ENCODE measurements around the gene YBX1.

The YBX1 gene

DNA sequence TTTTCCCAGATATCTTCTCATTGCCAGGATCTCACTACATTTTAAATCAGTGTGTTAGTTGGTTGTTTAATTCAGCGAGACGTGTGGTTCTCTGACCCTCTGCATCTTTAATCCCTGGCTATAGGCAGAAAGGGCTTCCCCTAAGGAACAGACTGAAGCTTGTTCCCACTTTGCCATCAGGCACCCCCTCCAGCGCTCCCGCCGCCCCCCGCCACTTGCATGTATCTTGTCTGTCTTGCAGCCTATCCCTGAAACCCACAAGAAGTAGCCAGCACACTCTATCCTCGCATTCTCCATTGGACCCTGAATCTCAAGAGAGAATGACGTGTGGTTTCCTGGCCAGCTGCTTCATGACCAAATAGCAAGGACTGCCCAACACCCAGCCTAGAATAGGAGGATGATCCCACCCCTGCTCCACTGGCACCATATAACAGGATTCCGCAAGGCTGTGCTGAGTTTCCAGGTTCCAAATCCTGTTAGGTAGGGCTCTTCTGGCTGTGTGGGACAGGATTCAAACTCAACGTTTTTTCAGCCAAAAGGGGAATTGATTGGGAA, 50.0 kb downstream of the YBX1 start:
- no peak for DNase-seq
- H3K18ac ChIP-seq (ENCODE audit: low read length) = no peak overlapping the region

GRCh38 chr1:42733415-42734200, 51.4 kb downstream of the YBX1 start:
- no peak overlapping the region for H2BK5ac ChIP-seq (ENCODE audit: low read length)
- no peak overlapping the region for H3K18ac ChIP-seq (ENCODE audit: low read length)
- H2BK120ac ChIP-seq (ENCODE audit: low read depth, low read length) = no peak overlapping the region
- H3K9ac ChIP-seq (ENCODE audit: low read length) = no peak overlapping the region
- H3K4me2 ChIP-seq (ENCODE audit: low read length) = no peak overlapping the region
- no peak overlapping the region for H3K27ac ChIP-seq (ENCODE audit: low read depth, low read length)
- DNase-seq = no peak
- no peaks in the 10 kb centered on the region for H3K36me3 ChIP-seq (ENCODE audit: control insufficient read depth, insufficient read depth, low read length)
- H3K56ac ChIP-seq (ENCODE audit: low read length) = no peak overlapping the region
- H3K4me3 ChIP-seq (ENCODE audit: low read length) = no peak overlapping the region
- H3K27me3 ChIP-seq (ENCODE audit: insufficient read depth, low read length, poor library complexity) = no peaks in the 10 kb centered on the region
- H3K79me1 ChIP-seq (ENCODE audit: low read length) = no peaks in the 10 kb centered on the region
- H2AK5ac ChIP-seq (ENCODE audit: low read length) = no peak overlapping the region
- H4K8ac ChIP-seq (ENCODE audit: low read depth, low read length) = no peak overlapping the region
- no peak overlapping the region for H3K23ac ChIP-seq (ENCODE audit: low read length)
- H3K4me1 ChIP-seq (ENCODE audit: control insufficient read depth, low read depth, low read length) = no peaks in the 10 kb centered on the region
- no CpG with 5 or more reads among the region's 12 CpGs for WGBS (ENCODE audit: extremely low coverage, insufficient coverage, low lambda C conversion rate)
- no peak overlapping the region for H3K4ac ChIP-seq (ENCODE audit: low read depth, low read length)
- no peak overlapping the region for H2BK15ac ChIP-seq (replicated peaks; ENCODE audit: low read depth)
- H4K5ac ChIP-seq (ENCODE audit: low read length) = no peak overlapping the region
- H3K79me2 ChIP-seq (ENCODE audit: control insufficient read depth, insufficient read depth, low read length) = no peaks in the 10 kb centered on the region

More for the DNA sequence above, 50.0 kb downstream of the YBX1 start:
- H4K8ac ChIP-seq (ENCODE audit: low read depth, low read length) = no peak overlapping the region
- no peaks in the 10 kb centered on the region for H3K27me3 ChIP-seq (ENCODE audit: insufficient read depth, low read length, poor library complexity)
- H3K79me1 ChIP-seq (ENCODE audit: low read length) = no peaks in the 10 kb centered on the region
- H2BK120ac ChIP-seq (ENCODE audit: low read depth, low read length) = no peak overlapping the region
- no peak overlapping the region for H3K9ac ChIP-seq (ENCODE audit: low read length)
- H2BK15ac ChIP-seq (replicated peaks; ENCODE audit: low read depth) = no peak overlapping the region
- H3K23ac ChIP-seq (ENCODE audit: low read length) = no peak overlapping the region
- no peak overlapping the region for H4K5ac ChIP-seq (ENCODE audit: low read length)
- H3K27ac ChIP-seq (ENCODE audit: low read depth, low read length) = no peak overlapping the region
- H3K4me2 ChIP-seq (ENCODE audit: low read length) = no peak overlapping the region
- H2AK5ac ChIP-seq (ENCODE audit: low read length) = no peak overlapping the region
- WGBS (ENCODE audit: extremely low coverage, insufficient coverage, low lambda C conversion rate) = no CpG with 5 or more reads among the region's 10 CpGs
- no peaks in the 10 kb centered on the region for H3K4me1 ChIP-seq (ENCODE audit: control insufficient read depth, low read depth, low read length)
- H2BK5ac ChIP-seq (ENCODE audit: low read length) = no peak overlapping the region
- no peak overlapping the region for H3K4ac ChIP-seq (ENCODE audit: low read depth, low read length)
- no peaks in the 10 kb centered on the region for H3K36me3 ChIP-seq (ENCODE audit: control insufficient read depth, insufficient read depth, low read length)
- no peak overlapping the region for H3K56ac ChIP-seq (ENCODE audit: low read length)
- no peaks in the 10 kb centered on the region for H3K79me2 ChIP-seq (ENCODE audit: control insufficient read depth, insufficient read depth, low read length)
- no peak overlapping the region for H3K4me3 ChIP-seq (ENCODE audit: low read length)

- Histone ChIP-seq H4K5ac (ENCODE audit: low read length) (no peak overlapping the region), H3K18ac (ENCODE audit: low read length) (no peak overlapping the region), H3K4ac (ENCODE audit: low read depth, low read length) (no peak overlapping the region), H3K27me3 (ENCODE audit: insufficient read depth, low read length, poor library complexity) (no peaks in the 10 kb centered on the region), H3K23ac (ENCODE audit: low read length) (no peak overlapping the region), H2AK5ac (ENCODE audit: low read length) (no peak overlapping the region), H3K36me3 (ENCODE audit: control insufficient read depth, insufficient read depth, low read length) (no peaks in the 10 kb centered on the region), H3K9ac (ENCODE audit: low read length) (no peak overlapping the region), H3K4me1 (ENCODE audit: control insufficient read depth, low read depth, low read length) (no peaks in the 10 kb centered on the region), H4K8ac (ENCODE audit: low read depth, low read length) (no peak overlapping the region), H3K4me3 (ENCODE audit: low read length) (no peak overlapping the region), H2BK120ac (ENCODE audit: low read depth, low read length) (no peak overlapping the region), H3K79me1 (ENCODE audit: low read length) (no peaks in the 10 kb centered on the region), H3K27ac (ENCODE audit: low read depth, low read length) (no peak overlapping the region), H3K56ac (ENCODE audit: low read length) (no peak overlapping the region), H3K79me2 (ENCODE audit: control insufficient read depth, insufficient read depth, low read length) (no peaks in the 10 kb centered on the region), H2BK5ac (ENCODE audit: low read length) (no peak overlapping the region), H2BK15ac (replicated peaks; ENCODE audit: low read depth) (no peak overlapping the region), H3K4me2 (ENCODE audit: low read length) (no peak overlapping the region)
- no CpG with 5 or more reads among the region's 7 CpGs for WGBS (ENCODE audit: extremely low coverage, insufficient coverage, low lambda C conversion rate)
- peak; percentile 57 for DNase-seq
These were observed 52.2 kb downstream of the YBX1 start for GRCh38 chr1:42734201-42735035.

- H2AK5ac ChIP-seq (ENCODE audit: low read length) = no peak overlapping the region
- H3K27me3 ChIP-seq (ENCODE audit: insufficient read depth, low read length, poor library complexity) = no peaks in the 10 kb centered on the region
- no peaks in the 10 kb centered on the region for H3K79me2 ChIP-seq (ENCODE audit: control insufficient read depth, insufficient read depth, low read length)
- H2BK120ac ChIP-seq (ENCODE audit: low read depth, low read length) = no peak overlapping the region
- no peak overlapping the region for H3K23ac ChIP-seq (ENCODE audit: low read length)
- no CpG with 5 or more reads among the region's 11 CpGs for WGBS (ENCODE audit: extremely low coverage, insufficient coverage, low lambda C conversion rate)
- no peak overlapping the region for H3K9ac ChIP-seq (ENCODE audit: low read length)
- no peak overlapping the region for H3K4ac ChIP-seq (ENCODE audit: low read depth, low read length)
- no peak for DNase-seq
- H4K5ac ChIP-seq (ENCODE audit: low read length) = no peak overlapping the region
- no peak overlapping the region for H3K4me2 ChIP-seq (ENCODE audit: low read length)
- no peak overlapping the region for H2BK5ac ChIP-seq (ENCODE audit: low read length)
- H3K79me1 ChIP-seq (ENCODE audit: low read length) = no peaks in the 10 kb centered on the region
- H4K8ac ChIP-seq (ENCODE audit: low read depth, low read length) = no peak overlapping the region
- H3K27ac ChIP-seq (ENCODE audit: low read depth, low read length) = no peak overlapping the region
- no peak overlapping the region for H3K18ac ChIP-seq (ENCODE audit: low read length)
- no peak overlapping the region for H2BK15ac ChIP-seq (replicated peaks; ENCODE audit: low read depth)
- H3K56ac ChIP-seq (ENCODE audit: low read length) = no peak overlapping the region
- no peaks in the 10 kb centered on the region for H3K36me3 ChIP-seq (ENCODE audit: control insufficient read depth, insufficient read depth, low read length)
- no peak overlapping the region for H3K4me3 ChIP-seq (ENCODE audit: low read length)
- peaks cover 2% of the 10 kb centered on the region for H3K4me1 ChIP-seq (ENCODE audit: control insufficient read depth, low read depth, low read length)
These were observed 52.8 kb downstream of the YBX1 start for GRCh38 chr1:42735056-42735455.

DNA sequence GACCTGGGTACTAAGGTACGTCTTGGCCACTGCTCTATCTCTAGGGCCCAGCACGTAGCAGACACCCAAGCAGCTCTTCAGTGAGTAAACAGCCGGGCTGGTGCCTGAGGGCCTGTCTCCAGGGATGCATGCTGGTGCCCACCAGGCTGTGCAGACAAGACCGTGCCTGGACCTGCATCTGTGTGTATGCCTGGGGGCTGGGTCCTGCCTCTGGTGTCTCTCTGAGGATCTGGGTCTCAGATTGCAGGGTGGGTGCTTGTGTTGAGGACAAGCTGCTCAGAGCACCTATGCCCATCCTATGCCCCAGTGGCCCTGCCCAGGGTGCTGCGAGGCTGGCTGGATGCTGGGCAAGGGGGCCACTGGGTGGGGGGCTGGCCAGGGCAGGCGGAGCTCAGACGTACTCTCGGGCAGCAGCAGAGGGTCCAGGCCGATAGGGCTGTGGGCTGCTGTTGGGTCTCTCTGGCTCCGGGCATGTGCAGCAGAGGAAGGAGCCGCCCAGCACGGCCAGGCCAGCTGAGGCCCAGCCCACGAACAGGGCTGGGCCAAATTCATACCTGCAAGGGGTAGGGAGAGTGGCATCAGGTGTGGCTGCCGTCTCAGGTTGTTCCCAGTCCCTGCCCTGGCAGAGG, 53.4 kb downstream of the YBX1 start:
- Histone ChIP-seq H3K79me2 (ENCODE audit: control insufficient read depth, insufficient read depth, low read length) (no peaks in the 10 kb centered on the region), H2BK15ac (replicated peaks; ENCODE audit: low read depth) (no peak overlapping the region), H3K36me3 (ENCODE audit: control insufficient read depth, insufficient read depth, low read length) (no peaks in the 10 kb centered on the region), H3K23ac (ENCODE audit: low read length) (no peak overlapping the region), H3K9ac (ENCODE audit: low read length) (no peak overlapping the region), H2BK5ac (ENCODE audit: low read length) (no peak overlapping the region), H3K27me3 (ENCODE audit: insufficient read depth, low read length, poor library complexity) (no peaks in the 10 kb centered on the region), H3K4me2 (ENCODE audit: low read length) (no peak overlapping the region), H4K5ac (ENCODE audit: low read length) (no peak overlapping the region), H3K27ac (ENCODE audit: low read depth, low read length) (no peak overlapping the region), H3K56ac (ENCODE audit: low read length) (no peak overlapping the region), H3K79me1 (ENCODE audit: low read length) (no peaks in the 10 kb centered on the region), H2BK120ac (ENCODE audit: low read depth, low read length) (no peak overlapping the region), H3K18ac (ENCODE audit: low read length) (no peak overlapping the region), H3K4me3 (ENCODE audit: low read length) (no peak overlapping the region), H2AK5ac (ENCODE audit: low read length) (no peak overlapping the region), H3K4me1 (ENCODE audit: control insufficient read depth, low read depth, low read length) (peaks cover 2% of the 10 kb centered on the region), H3K4ac (ENCODE audit: low read depth, low read length) (no peak overlapping the region), H4K8ac (ENCODE audit: low read depth, low read length) (no peak overlapping the region)
- no peak for DNase-seq
- no CpG with 5 or more reads among the region's 14 CpGs for WGBS (ENCODE audit: extremely low coverage, insufficient coverage, low lambda C conversion rate)

Data from mesendoderm (in vitro differentiated cells).